Pancreas (tissue), 10 donors: Measurements from ENCODE around the gene LEP. TPM values are rescaled to one million over a fixed set of nuclear protein-coding genes. Genes with fewer than 3 reads are reported as not detected.
A peak's percentile ranks its signal among the peaks of the same experiment; 100 is the strongest.

Experiments
- ATAC-seq, 4 donors: fragments of 200-7000 bp; cut with Tn5 transposase; one replicate each; pipeline versions ENCODE4 v1.8.0 to v1.9.1; 2020; ENCODE audit warnings: mild to moderate bottlenecking in 4 of 4, moderate library complexity in 4 of 4
- DNase-seq, 6 donors: peaks; one replicate each; pipeline ENCODE4 v3.0.0-alpha.2; 2020
- FAIRE-seq: peaks from 2 replicates; lab custom pipeline; 2012; peaks lifted over from hg19 to GRCh38; lab: Jason Lieb, UNC
- H3K27ac ChIP-seq, 4 donors: fragments of 200-600 bp; sonication (generic); 1 replicate in 3 of 4; 2 replicates in 1 of 4; pipeline versions ENCODE4 v1.5.0 to v1.8.0; 2020
- H3K27me3 ChIP-seq, 4 donors: fragments of 200-600 bp; one replicate each; pipeline ENCODE4 v1.8.0; 2021
- H3K36me3 ChIP-seq, 3 donors: fragments of 200-600 bp; sonication (generic) in 1 of 3; one replicate each; pipeline versions ENCODE4 v1.5.0 to v1.8.0; 2020 to 2021
- H3K4me1 ChIP-seq, 3 donors: fragments of 200-600 bp; one replicate each; pipeline ENCODE4 v1.8.0; 2021
- H3K4me3 ChIP-seq, 4 donors: fragments of 200-600 bp; sonication (generic) in 2 of 4; one replicate each; pipeline versions ENCODE4 v1.5.0 to v1.8.0; 2020 to 2021
- H3K9me3 ChIP-seq, 4 donors: fragments of 200-600 bp; one replicate each; pipeline ENCODE4 v1.8.0; 2021
- CTCF ChIP-seq, 4 donors: fragments of 200-600 bp; sonication (generic) in 3 of 4; IDR thresholded peaks; one replicate each; pipeline versions ENCODE4 v1.5.0 to v1.8.0; 2021; ENCODE audit warnings: antibody characterized with exemption in 4 of 4
- WGBS, 2 donors: extraction: QIAGEN DNeasy Blood & Tissue Kit; methylation state at CpG; one replicate each; pipeline ENCODE4 v1.1.7; 2013; 5-methylcytosine and 5-hydroxymethylcytosine counted together
- intact Hi-C, 3 donors: fragments of 100-400 bp; cut with DNase I; formaldehyde crosslinking; loops; one replicate each; pipeline versions ENCODE4 v1.11.1 to v1.14.2; 2022
- polyA plus RNA-seq, 2 donors: library from polyadenylated mRNA; stranded (reverse); fragments of 200-250 nt; gene quantifications; one replicate each; pipeline ENCODE4 v1.2.3, GENCODE V29; 2013
- total RNA-seq, 6 donors: library from RNA; stranded (reverse); fragmentation: NEBNext Ultra II Directional in 4 of 6; extraction: Animal tissue kit (Norgen Biotek cat#: 25700) in 4 of 6; gene quantifications; one replicate each; pipeline versions ENCODE4 v1.2.1 to v1.2.4, GENCODE V29; 2021 to 2023
- donor health status: healthy with polysubstance abuse.
- donor health status: DM: no; HTN: no; CAD: no; lungs with moderate emphysema.
- donor health status: DM: no; HTN: no; CAD: no.
- donor health status: control.
- donor health status: control.
- donor health status: Bipolar disorder and iron deficiency.
- donor health status: DM: yes; HTN: yes; CAD: no.
- donor health status: DM: no; HTN: no; CAD: no.
- donor health status: DM: no; HTN: no; CAD: no.
- donor health status: DM: yes; HTN: yes; CAD: no.

Gene LEP
- total and polyA plus RNA-seq, 8 donors = 0.05 to 5.2 (median 0.14) TPM; not detected in 1

DNA sequence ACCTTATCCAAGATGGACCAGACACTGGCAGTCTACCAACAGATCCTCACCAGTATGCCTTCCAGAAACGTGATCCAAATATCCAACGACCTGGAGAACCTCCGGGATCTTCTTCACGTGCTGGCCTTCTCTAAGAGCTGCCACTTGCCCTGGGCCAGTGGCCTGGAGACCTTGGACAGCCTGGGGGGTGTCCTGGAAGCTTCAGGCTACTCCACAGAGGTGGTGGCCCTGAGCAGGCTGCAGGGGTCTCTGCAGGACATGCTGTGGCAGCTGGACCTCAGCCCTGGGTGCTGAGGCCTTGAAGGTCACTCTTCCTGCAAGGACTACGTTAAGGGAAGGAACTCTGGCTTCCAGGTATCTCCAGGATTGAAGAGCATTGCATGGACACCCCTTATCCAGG lies 13.4 kb downstream of the LEP start:
- peak in 1 of 6 donors; percentile 41 for DNase-seq
- Histone ChIP-seq H3K36me3 (no peaks in the 10 kb centered on the region), H3K9me3 (no peaks in the 10 kb centered on the region), H3K27ac (no peak overlapping the region), H3K4me3 (no peak overlapping the region), H3K27me3 (no peaks in the 10 kb centered on the region), H3K4me1 (no peaks in the 10 kb centered on the region)
- intact Hi-C loops = no loop called here
- ATAC-seq = no peak
- no peak for FAIRE-seq
- no peak for TF ChIP-seq CTCF (IDR thresholded peaks at IDR 0.05)
- 74 to 77% methylated on average over 5 of the region's 5 CpGs for WGBS, 2 donors

GRCh38 chr7:128255271-128255670 lies 14.2 kb downstream of the LEP start:
- intact Hi-C loops = no loop called here
- FAIRE-seq (no peak), ATAC-seq (no peak), DNase-seq (peak in 1 of 6 donors; percentile 12)
- H3K27ac ChIP-seq = no peak overlapping the region
- 79 to 88% methylated on average over 2 of the region's 2 CpGs for WGBS, 2 donors
- no peaks in the 10 kb centered on the region for H3K27me3 ChIP-seq
- H3K4me1 ChIP-seq = no peaks in the 10 kb centered on the region
- H3K36me3 ChIP-seq = no peaks in the 10 kb centered on the region
- H3K9me3 ChIP-seq = no peaks in the 10 kb centered on the region
- no peak for TF ChIP-seq CTCF (IDR thresholded peaks at IDR 0.05)
- no peak overlapping the region for H3K4me3 ChIP-seq

DNA sequence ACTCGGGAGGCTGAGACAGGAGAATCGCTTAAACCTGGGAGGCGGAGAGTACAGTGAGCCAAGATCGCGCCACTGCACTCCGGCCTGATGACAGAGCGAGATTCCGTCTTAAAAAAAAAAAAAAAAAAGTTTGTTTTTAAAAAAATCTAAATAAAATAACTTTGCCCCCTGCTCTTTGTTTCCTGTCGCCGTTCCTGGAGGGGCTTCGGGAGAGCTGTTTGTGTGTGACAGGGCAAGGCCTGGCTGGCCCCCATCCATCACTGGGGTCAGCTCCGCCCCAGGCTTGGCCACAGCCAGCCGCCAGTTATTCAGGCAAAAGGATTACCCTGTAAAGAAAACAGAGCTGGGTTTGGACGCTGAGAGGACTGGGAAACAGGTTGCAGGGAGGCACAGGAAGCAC lies 16.4 kb downstream of the LEP start:
- no peaks in the 10 kb centered on the region for H3K9me3 ChIP-seq
- 88 to 89% methylated on average over 14 of the region's 14 CpGs for WGBS, 2 donors
- no peaks in the 10 kb centered on the region for H3K36me3 ChIP-seq
- H3K27me3 ChIP-seq = no peaks in the 10 kb centered on the region
- ATAC-seq (no peak), DNase-seq (no peak), FAIRE-seq (no peak)
- H3K27ac ChIP-seq = no peak overlapping the region
- no peak overlapping the region for H3K4me3 ChIP-seq
- intact Hi-C loops = no loop called here
- no peaks in the 10 kb centered on the region for H3K4me1 ChIP-seq
- no peak for TF ChIP-seq CTCF (IDR thresholded peaks at IDR 0.05)

GRCh38 chr7:128259131-128260061 lies 18.3 kb downstream of the LEP start:
- 56 to 61% methylated on average over 11 of the region's 11 CpGs for WGBS, 2 donors
- Histone ChIP-seq H3K27me3 (no peaks in the 10 kb centered on the region), H3K4me3 (no peak overlapping the region), H3K9me3 (no peaks in the 10 kb centered on the region), H3K36me3 (no peaks in the 10 kb centered on the region), H3K4me1 (peaks cover 0 to 7% (median 7%) of the 10 kb centered on the region in 3 donors), H3K27ac (peak overlapping the region in 1 of 4 donors; percentile 9)
- intact Hi-C loops = no loop called here
- no peak for TF ChIP-seq CTCF (IDR thresholded peaks at IDR 0.05)
- no peak for FAIRE-seq
- ATAC-seq = peak; percentile 39 to 72 (median 50)
- DNase-seq = peak in 2 of 6 donors; percentile 10 to 23
